GM19193 (cell line): ENCODE results near the gene SUCLG2.

ENCODE experiments used
- POLR2A ChIP-seq: IDR thresholded peaks from 4 replicates; pipeline ENCODE4 v1.6.1; 2011; ENCODE audit not compliant: insufficient read depth, insufficient read length; ENCODE audit errors: extremely low read depth

The SUCLG2 gene

DNA sequence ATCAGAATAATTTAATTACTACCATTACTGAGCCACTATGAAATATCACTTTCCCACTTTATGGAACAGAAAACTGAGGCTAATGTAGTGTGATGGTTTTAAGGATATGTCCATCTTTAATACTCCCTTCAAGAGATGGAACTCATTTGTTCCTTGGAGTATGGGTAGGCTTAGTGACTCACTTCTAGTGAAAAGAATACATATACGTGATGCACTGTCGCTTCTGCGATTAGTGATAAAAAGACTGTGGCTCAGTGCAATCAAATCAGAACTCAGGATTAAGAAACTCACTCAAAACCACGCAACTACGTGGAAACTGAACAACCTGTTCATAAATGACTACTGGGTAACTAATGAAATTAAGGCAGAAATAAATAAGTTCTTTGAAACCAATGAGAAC lies 216.6 kb downstream of the SUCLG2 start:
- TF ChIP-seq POLR2A = no peak

GRCh38 chr3:67437090-67437489 lies 217.3 kb downstream of the SUCLG2 start:
- no peak for TF ChIP-seq POLR2A

GRCh38 chr3:67433109-67433508 lies 221.3 kb downstream of the SUCLG2 start:
- TF ChIP-seq POLR2A = no peak

DNA sequence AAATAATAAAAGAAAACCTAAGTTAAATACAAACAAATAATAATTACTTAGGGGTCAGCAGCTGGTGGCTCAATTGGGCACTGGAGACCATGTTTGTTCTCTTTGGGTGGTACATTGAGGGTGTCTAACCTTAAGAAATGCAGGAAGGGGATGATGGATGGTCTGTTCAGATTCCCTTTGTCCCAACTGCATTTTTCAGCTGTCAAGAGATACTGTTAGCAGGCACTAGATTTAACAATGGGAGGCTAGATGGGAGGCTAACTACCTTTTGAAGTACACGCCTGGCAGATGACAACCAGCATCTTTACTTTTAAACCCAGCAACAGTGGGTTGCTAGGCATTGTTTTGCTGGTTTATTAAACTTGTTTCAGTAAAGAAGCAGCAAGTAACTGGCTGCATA lies 222.5 kb downstream of the SUCLG2 start:
- no peak for TF ChIP-seq POLR2A

GRCh38 chr3:67423722-67424121 lies 230.7 kb downstream of the SUCLG2 start:
- TF ChIP-seq POLR2A = no peak

DNA sequence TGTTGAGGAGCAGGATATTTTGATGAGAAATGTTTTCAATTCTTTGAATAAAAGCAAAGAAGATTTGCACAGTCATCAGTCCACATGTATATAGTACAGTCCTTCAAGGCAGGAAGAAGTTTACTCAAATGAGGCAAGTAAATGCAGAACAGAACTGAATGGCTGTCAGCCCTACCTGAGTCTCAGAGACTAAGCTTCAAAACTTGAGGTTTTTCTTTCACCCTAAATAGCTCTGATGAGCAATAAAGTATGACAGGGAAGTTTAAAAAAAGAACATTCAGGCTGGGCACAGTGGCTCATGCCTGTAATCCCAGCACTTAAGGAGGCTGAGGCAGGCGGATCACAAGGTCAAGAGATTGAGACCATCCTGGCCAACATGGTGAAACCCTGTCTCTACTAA lies 232.5 kb downstream of the SUCLG2 start:
- no peak for TF ChIP-seq POLR2A

DNA sequence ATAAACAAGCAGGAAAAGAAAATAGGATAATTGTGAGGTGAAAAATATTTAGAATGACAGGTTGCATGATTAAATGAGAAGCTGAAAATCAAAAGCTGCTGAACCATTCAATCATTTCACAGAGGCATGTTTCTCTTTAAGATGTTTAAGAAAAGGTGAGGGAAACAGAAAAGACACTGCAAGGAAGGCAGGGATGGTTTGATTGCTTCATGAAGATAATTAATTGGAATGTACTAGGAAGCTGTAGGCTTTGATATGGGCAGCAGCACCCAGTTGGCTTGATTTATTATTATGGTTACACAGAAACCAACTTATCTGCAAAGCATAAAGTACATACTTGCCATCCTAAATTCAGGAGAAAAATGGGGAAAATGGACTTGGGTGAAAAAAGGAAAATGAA lies 234.6 kb downstream of the SUCLG2 start:
- no peak for TF ChIP-seq POLR2A

DNA sequence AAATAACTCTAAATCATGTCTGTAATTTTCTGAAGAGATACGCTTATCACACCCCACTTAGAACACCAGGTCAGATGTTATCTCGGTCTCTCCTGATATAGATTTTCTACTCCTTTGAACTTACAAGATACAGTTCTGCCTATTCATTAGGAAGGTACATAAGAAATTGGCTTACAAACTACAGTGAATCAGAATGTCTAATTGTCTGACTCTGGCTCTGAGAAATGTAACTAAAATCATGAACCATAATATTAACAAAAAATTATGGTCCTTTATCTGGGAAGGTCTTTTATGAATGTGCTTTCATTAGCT lies 235.2 kb downstream of the SUCLG2 start:
- TF ChIP-seq POLR2A = no peak

DNA sequence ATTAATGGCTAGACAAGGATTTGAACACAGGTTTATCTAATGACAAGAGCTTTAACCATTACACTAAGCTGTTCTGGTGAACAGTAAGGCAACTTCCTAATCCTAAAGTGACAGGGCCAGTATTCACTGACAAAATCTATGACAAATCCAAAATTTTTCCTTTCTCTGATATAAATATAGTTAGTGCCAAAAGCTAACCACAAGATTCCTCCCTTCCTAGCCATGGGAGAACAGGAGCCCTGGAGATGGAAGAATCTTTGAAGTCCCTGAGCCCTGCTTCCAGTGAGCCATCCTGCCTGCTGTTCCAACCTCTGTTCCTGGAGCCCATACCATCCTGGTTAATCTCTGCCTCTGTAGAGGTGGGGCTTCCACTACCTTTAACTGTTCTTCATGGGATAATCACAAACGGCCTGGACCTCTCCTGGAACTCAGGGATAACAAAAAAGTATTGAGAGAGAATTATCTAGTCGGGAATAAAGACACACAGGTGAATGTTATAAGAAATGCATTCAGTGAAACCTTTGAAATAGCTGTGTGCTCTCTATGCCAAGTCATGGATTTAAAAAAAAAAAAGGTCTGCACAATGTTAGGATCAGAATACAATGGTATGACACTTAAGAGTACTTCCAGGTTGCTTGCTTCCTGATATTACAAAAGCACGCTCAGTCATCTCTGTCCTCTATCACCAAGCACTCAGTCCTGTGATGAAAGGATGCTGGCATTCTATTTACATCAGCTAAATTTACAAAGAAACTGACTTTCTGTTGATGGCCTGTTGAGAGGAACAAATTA lies 235.8 kb downstream of the SUCLG2 start:
- TF ChIP-seq POLR2A = no peak

- no peak for TF ChIP-seq POLR2A
Observed at GRCh38 chr3:67416703-67417102, 237.7 kb downstream of the SUCLG2 start.

DNA sequence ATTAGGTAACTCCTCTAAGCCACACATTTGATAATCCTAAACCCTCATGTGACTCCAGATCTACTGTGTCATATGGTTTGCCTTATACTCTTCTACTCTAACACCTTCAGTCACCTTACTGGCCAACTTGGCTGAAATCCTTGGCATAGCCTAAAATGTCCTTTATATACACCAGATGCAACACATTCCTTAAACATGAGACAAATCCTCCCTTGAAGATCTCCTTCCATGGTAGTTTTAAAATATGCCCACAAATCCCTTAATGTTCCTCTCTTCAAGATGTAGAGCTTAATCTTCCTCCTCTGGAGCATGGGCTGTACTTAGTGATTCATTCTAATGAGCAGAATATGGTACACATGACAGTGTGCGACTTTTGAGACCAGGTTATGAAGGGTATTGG lies 238.9 kb downstream of the SUCLG2 start:
- TF ChIP-seq POLR2A = no peak

GRCh38 chr3:67414740-67415139 lies 239.7 kb downstream of the SUCLG2 start:
- no peak for TF ChIP-seq POLR2A

- TF ChIP-seq POLR2A = no peak
Observed at GRCh38 chr3:67405193-67405592, 249.2 kb downstream of the SUCLG2 start.

GRCh38 chr3:67402873-67403272 lies 251.5 kb downstream of the SUCLG2 start:
- TF ChIP-seq POLR2A = no peak

DNA sequence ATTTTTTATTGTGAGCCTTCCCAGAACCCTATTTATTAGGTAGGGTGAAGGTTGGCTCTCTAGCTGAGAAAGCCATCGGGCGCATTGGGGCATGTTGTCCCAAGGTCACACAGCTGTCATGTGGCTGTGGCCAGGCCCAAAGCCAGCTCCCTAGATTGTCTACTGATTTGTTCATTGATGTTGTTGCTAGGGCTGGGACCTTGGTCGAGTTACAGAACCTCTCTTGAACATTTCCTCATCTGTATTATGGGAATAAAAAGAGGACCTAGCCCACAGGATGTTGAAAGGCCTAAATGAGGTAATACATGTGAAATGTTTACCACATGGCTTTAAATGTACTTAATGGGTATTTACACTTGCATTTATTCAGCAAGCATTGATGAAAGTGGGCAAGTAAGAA lies 252.5 kb downstream of the SUCLG2 start:
- no peak for TF ChIP-seq POLR2A

DNA sequence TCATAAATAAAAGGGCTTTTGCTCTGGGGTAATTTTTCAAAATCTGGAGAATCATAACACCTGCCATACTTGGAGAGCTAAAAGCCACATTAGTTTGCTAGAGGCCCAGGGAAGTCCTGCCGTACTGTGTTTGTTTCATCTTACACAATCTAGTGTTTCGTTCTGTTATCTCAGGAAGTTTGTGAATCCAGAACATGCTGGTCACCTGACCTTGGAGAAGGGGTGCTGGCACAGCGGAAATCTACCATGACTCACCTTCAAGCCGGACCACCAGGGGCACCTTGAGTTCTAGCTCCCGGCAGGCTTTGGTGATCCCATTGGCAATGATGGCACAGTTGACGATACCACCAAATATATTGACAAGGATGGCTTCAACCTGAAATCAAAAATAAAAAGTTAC lies 253.9 kb downstream of the SUCLG2 start:
- no peak for TF ChIP-seq POLR2A

GRCh38 chr3:67389176-67389575 lies 265.2 kb downstream of the SUCLG2 start:
- TF ChIP-seq POLR2A = no peak
